GM12892 (cell line): Measurements from ENCODE around the gene CFAP65.

Source experiments
- POLR2A ChIP-seq: IDR thresholded peaks from 2 replicates; pipeline ENCODE4 v1.6.1; 2011; ENCODE audit warnings: low read depth, low read length, control low read depth
- TAF1 ChIP-seq: IDR thresholded peaks from 2 replicates; pipeline ENCODE4 v1.6.1; 2011; ENCODE audit warnings: low read depth, mild to moderate bottlenecking, control low read depth, low read length, borderline replicate concordance

DNA sequence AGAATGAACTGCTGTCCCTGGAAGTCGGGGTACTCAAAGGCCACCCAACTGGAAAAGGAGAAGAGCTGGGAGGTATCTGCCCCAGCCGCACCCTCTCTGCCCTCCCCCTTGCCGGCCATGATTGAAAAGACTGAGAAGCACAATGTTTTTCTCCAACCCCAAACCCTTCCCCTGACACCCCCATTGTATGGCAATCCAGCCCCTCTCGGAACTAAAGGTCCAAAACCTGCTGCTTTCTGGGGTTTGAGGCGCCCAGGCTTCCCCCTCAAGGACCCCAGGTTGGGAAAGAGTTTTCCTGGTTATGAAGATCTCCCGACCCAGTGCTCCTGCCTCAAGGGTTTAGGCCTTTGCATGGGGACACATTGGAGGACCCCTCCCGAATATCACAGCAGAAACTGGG lies 49.1 kb downstream of the CFAP65 start:
- TF ChIP-seq TAF1, result no peak
- no peak for TF ChIP-seq POLR2A
